GM21447 (cell line): ENCODE measurements around the gene TTLL8.

Experiments used
- ATAC-seq: cut with Tn5 transposase; IDR thresholded peaks from one replicate; pipeline ENCODE4 v1.9.1; 2021; ENCODE audit not compliant: unreplicated experiment

TTLL8 gene

GRCh38 chr22:50045211-50046018 lies 12.7 kb downstream of the TTLL8 start:
- ATAC-seq: no peak

GRCh38 chr22:50044485-50045118 lies 13.5 kb downstream of the TTLL8 start:
- no peak for ATAC-seq

GRCh38 chr22:50041361-50042065 lies 16.6 kb downstream of the TTLL8 start:
- ATAC-seq: no peak

GRCh38 chr22:50040717-50041116 lies 17.4 kb downstream of the TTLL8 start:
- ATAC-seq: no peak

- ATAC-seq: no peak
Observed at GRCh38 chr22:50039669-50040443, 18.2 kb downstream of the TTLL8 start.

GRCh38 chr22:50035976-50036724 lies 21.9 kb downstream of the TTLL8 start:
- no peak for ATAC-seq

- ATAC-seq: no peak
Observed at GRCh38 chr22:50035131-50035881, 22.8 kb downstream of the TTLL8 start.

GRCh38 chr22:50034126-50035081 lies 23.7 kb downstream of the TTLL8 start:
- ATAC-seq: no peak

- ATAC-seq: no peak
Observed at GRCh38 chr22:50032941-50033601, 25.0 kb downstream of the TTLL8 start.

- no peak for ATAC-seq
Observed at GRCh38 chr22:50032109-50032871, 25.8 kb downstream of the TTLL8 start.

GRCh38 chr22:50031189-50032091 lies 26.7 kb downstream of the TTLL8 start:
- ATAC-seq: no peak

GRCh38 chr22:50030297-50031188 lies 27.6 kb downstream of the TTLL8 start:
- no peak for ATAC-seq

- no peak for ATAC-seq
Observed at GRCh38 chr22:50027639-50028537, 30.2 kb downstream of the TTLL8 start.

GRCh38 chr22:50025993-50026392 lies 32.1 kb downstream of the TTLL8 start:
- no peak for ATAC-seq
